Ovary (tissue), 3 donors: ENCODE results near the gene POLD3.

Experiments used
- CTCF ChIP-seq, 3 donors: fragments of 450-650 bp in 2 of 3; fragments of 200-600 bp in 1 of 3; IDR thresholded peaks; one replicate each; pipeline versions ENCODE4 v1.5.1 to v1.8.0; 2016 to 2022; ENCODE audit warnings: antibody characterized with exemption in 3 of 3, mild to moderate bottlenecking in 1 of 3
- POLR2A ChIP-seq: fragments of 450-650 bp; IDR thresholded peaks from one replicate; pipeline ENCODE4 v1.6.1; 2017; ENCODE audit warnings: antibody characterized with exemption, mild to moderate bottlenecking, moderate library complexity
- donor health status: DM: no; HTN: no; CAD: no.

GRCh38 chr11:74577181-74577580, 15.2 kb upstream of the POLD3 start:
- TF ChIP-seq POLR2A (no peak), CTCF (IDR thresholded peaks at IDR 0.05) (no peak)
